ENCODE measurements around the gene TPSAB1.
"Not testable (repeated sequence)": the region's sequence is repeated elsewhere in the genome, so short reads cannot be mapped to it uniquely, and the experiment has no call there.

- TF ChIP-seq CTCF, POLR2A (IDR thresholded peaks at IDR 0.05): not testable (repeated sequence)
Measured at GRCh38 chr16:1225728-1226311, 14.7 kb upstream of the TPSAB1 start.

All from uterus (tissue), 2 donors.